Measurements from ENCODE around the gene ATF4.
A peak's percentile ranks its signal among the peaks of the same experiment; 100 is the strongest.
"Not testable (repeated sequence)": the region's sequence is repeated elsewhere in the genome, so short reads cannot be mapped to it uniquely, and the experiment has no call there.

Gene ATF4

GRCh38 chr22:39511226-39511625 lies 9.1 kb upstream of the ATF4 start:
- no peak for DNase-seq

GRCh38 chr22:39512026-39512425 lies 8.3 kb upstream of the ATF4 start:
- no peak for DNase-seq

- DNase-seq, result no peak
Measured at GRCh38 chr22:39513791-39514190, 6.6 kb upstream of the ATF4 start.

- peak; percentile 34 to 55 for DNase-seq
Measured at GRCh38 chr22:39514373-39514973, 5.9 kb upstream of the ATF4 start.

- DNase-seq, result no peak
Measured at GRCh38 chr22:39515266-39516050, 4.9 kb upstream of the ATF4 start.

- DNase-seq, result no peak
Measured at GRCh38 chr22:39517470-39517869, 2.9 kb upstream of the ATF4 start.

- DNase-seq, result no peak
Measured at GRCh38 chr22:39518144-39518786, 2.1 kb upstream of the ATF4 start.

GRCh38 chr22:39518996-39519680 lies 1.2 kb upstream of the ATF4 start:
- DNase-seq, result no peak

GRCh38 chr22:39519681-39520225 lies 609 bp upstream of the ATF4 start:
- peak; percentile 54 to 66 for DNase-seq

- DNase-seq, result not testable (repeated sequence)
Measured at GRCh38 chr22:39521106-39521885, 934 bp downstream of the ATF4 start.

- DNase-seq, result not testable (repeated sequence)
Measured at GRCh38 chr22:39522091-39522490, 1.7 kb downstream of the ATF4 start.

- DNase-seq, result peak in 1 of 2 donors; percentile 37
Measured at GRCh38 chr22:39522567-39523300, 2.4 kb downstream of the ATF4 start.

- DNase-seq, result no peak
Measured at GRCh38 chr22:39524089-39524752, 3.9 kb downstream of the ATF4 start.

GRCh38 chr22:39524753-39525657 lies 4.6 kb downstream of the ATF4 start:
- no peak for DNase-seq

- DNase-seq, result no peak
Measured at GRCh38 chr22:39525658-39525975, 5.3 kb downstream of the ATF4 start.

- DNase-seq, result no peak
Measured at GRCh38 chr22:39526736-39527171, 6.4 kb downstream of the ATF4 start.

GRCh38 chr22:39527481-39527961 lies 7.2 kb downstream of the ATF4 start:
- no peak for DNase-seq

GRCh38 chr22:39528080-39528661 lies 7.8 kb downstream of the ATF4 start:
- DNase-seq, result no peak

All from hippocampal formation (tissue), 2 donors.